Spinal cord (tissue), 10 donors: ENCODE measurements around the gene GRIK1. TPM values are rescaled to one million over a fixed set of nuclear protein-coding genes. Genes with fewer than 3 reads are reported as not detected.

Source experiments
- DNase-seq, 6 donors: peaks; one replicate each; pipeline versions ENCODE4 v3.0.0 to v3.0.0-alpha.2; 2013 to 2015; ENCODE audit warnings: low spot score in 6 of 6, low read depth in 4 of 6
- H3K27ac ChIP-seq: one replicate; pipeline ENCODE4 v1.5.1; 2013; ENCODE audit warnings: low read depth, low read length, control low read depth
- H3K27me3 ChIP-seq: one replicate; pipeline ENCODE4 v1.6.1; 2013; ENCODE audit warnings: low read length; ENCODE audit not compliant: control insufficient read depth, insufficient read depth
- H3K36me3 ChIP-seq: one replicate; pipeline ENCODE4 v1.6.1; 2013; ENCODE audit warnings: low read length; ENCODE audit not compliant: control insufficient read depth, insufficient read depth
- H3K4me1 ChIP-seq: one replicate; pipeline ENCODE4 v1.6.1; 2013; ENCODE audit warnings: low read length; ENCODE audit not compliant: control insufficient read depth, insufficient read depth
- H3K4me3 ChIP-seq: one replicate; pipeline ENCODE4 v1.5.1; 2013; ENCODE audit warnings: low read depth, low read length, control low read depth
- H3K9me3 ChIP-seq: one replicate; pipeline ENCODE4 v1.6.1; 2013; ENCODE audit warnings: low read length; ENCODE audit not compliant: control insufficient read depth, insufficient read depth
- WGBS: methylation state at CpG from one replicate; pipeline ENCODE4 v1.1.5; 2013; ENCODE audit warnings: missing lambda C conversion rate; ENCODE audit not compliant: insufficient coverage; 5-methylcytosine and 5-hydroxymethylcytosine counted together
- polyA plus RNA-seq, 2 donors: library from polyadenylated mRNA; unstranded; fragments of 120-200 nt; gene quantifications; one replicate each; pipeline ENCODE4 v1.2.1, GENCODE V29; 2013; ENCODE audit not compliant: insufficient read length in 2 of 2
- total RNA-seq, 2 donors: library from RNA; depleted of rRNA in 1 of 2; stranded (reverse); fragments of 120-200 nt in 1 of 2; fragments of >200 nt in 1 of 2; gene quantifications; one replicate each; pipeline versions ENCODE4 v1.2.3 to v1.2.4, GENCODE V29; 2013 to 2014
- donor health status: healthy.

Gene GRIK1
- total and polyA plus RNA-seq, 4 donors = 12.0 to 35.0 (median 29.6) TPM

- H3K4me3 ChIP-seq = no peak overlapping the region
- no peaks in the 10 kb centered on the region for H3K4me1 ChIP-seq
- H3K9me3 ChIP-seq = no peaks in the 10 kb centered on the region
- DNase-seq = peak in 1 of 6 donors; percentile 45
- H3K27ac ChIP-seq = no peak overlapping the region
- no CpG with 5 or more reads among the region's 1 CpG for WGBS
- no peaks in the 10 kb centered on the region for H3K27me3 ChIP-seq
- no peaks in the 10 kb centered on the region for H3K36me3 ChIP-seq
Observed at GRCh38 chr21:29557931-29558725, 381.7 kb downstream of the GRIK1 start.

DNA sequence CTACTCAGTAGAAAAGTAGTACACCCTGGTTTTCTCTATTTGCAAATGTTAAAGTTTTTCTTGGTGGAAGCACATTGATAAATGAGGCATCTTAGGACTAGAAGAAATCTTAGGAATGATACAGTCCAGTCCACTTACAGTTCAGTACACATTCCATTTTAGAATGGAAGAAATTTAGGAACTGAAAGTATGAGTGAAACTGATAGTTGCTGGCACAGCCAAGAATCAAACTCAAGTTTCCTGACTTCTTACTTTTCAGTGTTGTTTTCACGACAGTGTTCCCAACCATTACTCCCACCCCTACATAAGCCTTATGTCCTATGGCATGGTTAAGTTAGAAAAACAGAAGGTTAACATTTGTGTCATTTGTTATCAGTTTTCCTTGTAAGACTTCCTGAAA, 382.6 kb downstream of the GRIK1 start:
- H3K9me3 ChIP-seq = no peaks in the 10 kb centered on the region
- DNase-seq = no peak
- H3K27ac ChIP-seq = no peak overlapping the region
- H3K36me3 ChIP-seq = no peaks in the 10 kb centered on the region
- H3K4me3 ChIP-seq = no peak overlapping the region
- WGBS = no CpG with 5 or more reads among the region's 1 CpG
- H3K4me1 ChIP-seq = no peaks in the 10 kb centered on the region
- no peaks in the 10 kb centered on the region for H3K27me3 ChIP-seq

- Histone ChIP-seq H3K36me3 (no peaks in the 10 kb centered on the region), H3K27ac (no peak overlapping the region), H3K4me1 (no peaks in the 10 kb centered on the region), H3K9me3 (no peaks in the 10 kb centered on the region), H3K27me3 (no peaks in the 10 kb centered on the region), H3K4me3 (no peak overlapping the region)
- DNase-seq = no peak
- 100% methylated on average over 1 of the region's 2 CpGs for WGBS
Observed at GRCh38 chr21:29555601-29556000, 384.2 kb downstream of the GRIK1 start.

- DNase-seq = no peak
- H3K27ac ChIP-seq = no peak overlapping the region
- no peak overlapping the region for H3K4me3 ChIP-seq
- no peaks in the 10 kb centered on the region for H3K4me1 ChIP-seq
- no peaks in the 10 kb centered on the region for H3K9me3 ChIP-seq
- no peaks in the 10 kb centered on the region for H3K36me3 ChIP-seq
- no peaks in the 10 kb centered on the region for H3K27me3 ChIP-seq
- no CpG with 5 or more reads among the region's 2 CpGs for WGBS
Observed at GRCh38 chr21:29550205-29550604, 389.6 kb downstream of the GRIK1 start.

DNA sequence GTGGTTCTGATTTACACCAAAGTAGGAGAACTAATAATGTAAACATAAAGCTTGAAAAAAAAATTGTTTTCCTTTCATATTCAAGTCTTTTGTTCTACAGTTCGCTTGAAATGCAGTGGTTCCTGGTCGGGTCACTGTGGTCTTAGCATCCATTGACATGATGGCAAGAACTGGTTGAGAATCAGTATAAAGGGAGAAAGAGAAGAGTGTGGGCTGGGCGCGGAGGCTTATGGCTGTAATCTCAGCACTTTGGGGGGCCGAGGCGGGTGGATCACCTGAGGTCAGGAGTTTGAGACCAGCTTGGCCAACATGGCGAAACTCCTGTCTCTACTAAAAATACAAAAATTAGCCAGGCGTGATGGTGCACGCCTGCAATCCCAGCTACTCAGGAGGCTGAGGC, 390.2 kb downstream of the GRIK1 start:
- H3K4me1 ChIP-seq = no peaks in the 10 kb centered on the region
- H3K36me3 ChIP-seq = no peaks in the 10 kb centered on the region
- H3K27ac ChIP-seq = no peak overlapping the region
- H3K4me3 ChIP-seq = no peak overlapping the region
- WGBS = 100% methylated on average over 4 of the region's 9 CpGs
- no peak for DNase-seq
- H3K9me3 ChIP-seq = no peaks in the 10 kb centered on the region
- H3K27me3 ChIP-seq = no peaks in the 10 kb centered on the region

- Histone ChIP-seq H3K27me3 (no peaks in the 10 kb centered on the region), H3K4me3 (no peak overlapping the region), H3K4me1 (no peaks in the 10 kb centered on the region), H3K27ac (no peak overlapping the region), H3K36me3 (no peaks in the 10 kb centered on the region), H3K9me3 (no peaks in the 10 kb centered on the region)
- no CpG with 5 or more reads among the region's 1 CpG for WGBS
- no peak for DNase-seq
Observed at GRCh38 chr21:29547998-29548397, 391.8 kb downstream of the GRIK1 start.

DNA sequence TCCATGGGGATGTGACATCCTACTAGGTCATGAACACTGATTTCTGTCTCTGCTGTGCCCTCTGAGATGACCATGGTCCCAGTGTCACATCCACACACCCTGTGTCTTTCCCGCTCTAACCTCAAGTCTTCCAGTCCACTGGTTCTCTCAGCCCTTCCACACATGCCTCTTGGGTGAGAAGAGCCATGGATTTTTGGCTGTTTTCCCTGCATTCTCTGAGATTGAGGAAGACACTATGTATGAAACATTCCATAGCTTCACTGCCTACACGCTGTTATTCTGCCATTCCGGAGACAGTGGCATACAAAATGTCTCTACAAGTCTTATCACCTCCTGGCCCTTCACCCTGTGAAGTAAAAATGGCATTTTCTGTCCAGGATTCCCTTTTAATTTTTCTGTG, 393.7 kb downstream of the GRIK1 start:
- H3K36me3 ChIP-seq = no peaks in the 10 kb centered on the region
- 100% methylated on average over 1 of the region's 3 CpGs for WGBS
- DNase-seq = no peak
- H3K4me1 ChIP-seq = no peaks in the 10 kb centered on the region
- no peaks in the 10 kb centered on the region for H3K27me3 ChIP-seq
- H3K27ac ChIP-seq = no peak overlapping the region
- no peaks in the 10 kb centered on the region for H3K9me3 ChIP-seq
- H3K4me3 ChIP-seq = no peak overlapping the region

DNA sequence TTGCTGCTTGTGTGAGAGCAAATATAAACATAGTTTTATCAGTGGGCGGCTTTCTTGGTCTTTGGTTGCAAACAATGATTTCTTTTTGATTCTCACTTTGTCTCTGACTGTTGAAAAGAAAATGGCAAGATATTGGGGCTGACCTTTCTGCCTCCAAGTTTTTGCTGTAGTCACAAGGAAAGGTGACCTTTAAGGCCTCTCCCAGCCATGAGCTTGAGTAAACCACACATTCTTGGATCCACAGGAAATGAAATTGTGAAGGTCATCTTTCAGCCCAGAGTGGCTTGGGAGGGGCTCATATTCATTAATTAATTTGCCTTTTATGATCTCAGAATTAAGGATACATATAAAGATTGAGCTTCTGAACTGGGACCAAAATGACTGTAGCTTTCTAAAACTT, 399.5 kb downstream of the GRIK1 start:
- Histone ChIP-seq H3K27ac (no peak overlapping the region), H3K36me3 (no peaks in the 10 kb centered on the region), H3K4me1 (no peaks in the 10 kb centered on the region), H3K4me3 (no peak overlapping the region), H3K27me3 (no peaks in the 10 kb centered on the region), H3K9me3 (no peaks in the 10 kb centered on the region)
- WGBS = no CpG with 5 or more reads among the region's 1 CpG
- DNase-seq = no peak

GRCh38 chr21:29538115-29538514, 401.7 kb downstream of the GRIK1 start:
- Histone ChIP-seq H3K36me3 (no peaks in the 10 kb centered on the region), H3K4me1 (no peaks in the 10 kb centered on the region), H3K27me3 (no peaks in the 10 kb centered on the region), H3K4me3 (no peak overlapping the region), H3K9me3 (no peaks in the 10 kb centered on the region), H3K27ac (no peak overlapping the region)
- DNase-seq = no peak

GRCh38 chr21:29534448-29534847, 405.3 kb downstream of the GRIK1 start:
- DNase-seq = no peak
- no CpG with 5 or more reads among the region's 3 CpGs for WGBS
- Histone ChIP-seq H3K9me3 (no peaks in the 10 kb centered on the region), H3K4me3 (no peak overlapping the region), H3K36me3 (no peaks in the 10 kb centered on the region), H3K4me1 (no peaks in the 10 kb centered on the region), H3K27me3 (no peaks in the 10 kb centered on the region), H3K27ac (no peak overlapping the region)
